Chondrocyte (in vitro differentiated cells): ENCODE results near the gene MED9. TPM values are rescaled to one million over a fixed set of nuclear protein-coding genes. Genes with fewer than 3 reads are reported as not detected.
A peak's percentile ranks its signal among the peaks of the same experiment; 100 is the strongest.

Source experiments
- DNase-seq: peaks from one replicate; pipeline ENCODE4 v3.0.0; 2021; ENCODE audit warnings: mixed read lengths, low spot score
- H3K27ac Mint-ChIP-seq: one replicate; pipeline ENCODE4 v1.8.0; 2021; ENCODE audit warnings: mild to moderate bottlenecking, moderate library complexity, mixed read lengths; ENCODE audit not compliant: unreplicated experiment
- H3K27me3 Mint-ChIP-seq: 2 replicates; pipeline ENCODE4 v1.8.0; 2021; ENCODE audit warnings: low read depth, mixed read lengths
- H3K36me3 Mint-ChIP-seq: 2 replicates; pipeline ENCODE4 v1.8.0; 2021; ENCODE audit warnings: low read depth, mixed read lengths
- H3K4me1 Mint-ChIP-seq: 2 replicates; pipeline ENCODE4 v1.8.0; 2021; ENCODE audit warnings: low read depth, mild to moderate bottlenecking, mixed read lengths
- H3K4me3 Mint-ChIP-seq: one replicate; pipeline ENCODE4 v1.8.0; 2021; ENCODE audit warnings: mild to moderate bottlenecking, moderate library complexity, mixed read lengths; ENCODE audit not compliant: unreplicated experiment
- H3K9me3 Mint-ChIP-seq: 2 replicates; pipeline ENCODE4 v1.8.0; 2021; ENCODE audit warnings: low read depth, mixed read lengths
- total RNA-seq: library from RNA; stranded (reverse); gene quantifications from 3 replicates; pipeline ENCODE4 v1.2.1, GENCODE V29; 2021
- TF ChIP-seq, protein P1 (sequence below): fragments of 200-600 bp; sonication (generic); IDR thresholded peaks from 2 replicates; pipeline ENCODE4 v1.5.0; 2021; ENCODE audit warnings: antibody characterized with exemption, mild to moderate bottlenecking, moderate library complexity

MED9 gene
- total RNA-seq, 1 donor from 2014 or later, result 7.9 TPM

DNA sequence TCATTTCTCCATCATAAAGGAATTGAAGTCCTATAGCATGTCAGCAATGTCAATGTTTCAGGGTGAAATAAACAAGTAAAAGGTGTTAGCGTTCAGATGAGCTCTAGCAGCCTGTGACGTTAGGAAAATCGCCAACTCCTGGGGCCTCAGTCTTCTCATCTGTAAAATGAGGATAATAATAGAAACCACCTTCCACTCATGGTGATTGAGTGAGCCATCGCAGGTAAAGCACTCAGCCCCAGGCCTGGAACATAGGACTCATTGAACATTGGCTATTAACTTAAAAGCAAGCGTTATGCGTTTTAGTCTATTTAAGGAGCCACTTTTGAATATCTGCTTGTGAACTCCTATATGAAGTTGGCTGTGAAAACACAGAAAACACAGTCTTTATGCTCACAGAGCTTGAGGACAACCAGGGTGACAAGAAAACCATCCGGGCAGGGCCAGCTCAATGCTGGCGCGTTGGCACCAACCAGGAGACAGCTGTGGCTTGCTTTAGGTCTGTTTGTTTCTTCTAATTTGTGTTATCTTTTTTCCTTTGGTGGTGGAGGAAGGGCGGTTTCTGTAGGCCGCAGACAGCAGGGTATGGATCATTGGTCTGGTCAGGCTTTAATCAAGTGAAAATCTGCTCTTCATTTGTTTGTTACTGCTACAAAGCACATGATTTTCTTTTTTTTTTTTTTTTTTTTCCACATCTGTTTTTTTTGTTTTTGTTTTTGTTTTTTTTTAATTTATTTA lies 35.7 kb upstream of the MED9 start:
- no peak for DNase-seq
- Mint-ChIP-seq H3K9me3 (no peaks in the 10 kb centered on the region), H3K27me3 (no peaks in the 10 kb centered on the region), H3K36me3 (no peaks in the 10 kb centered on the region), H3K27ac (no peak overlapping the region), H3K4me1 (peaks cover 8% of the 10 kb centered on the region), H3K4me3 (no peak overlapping the region)
- TF ChIP-seq, protein P1, sequence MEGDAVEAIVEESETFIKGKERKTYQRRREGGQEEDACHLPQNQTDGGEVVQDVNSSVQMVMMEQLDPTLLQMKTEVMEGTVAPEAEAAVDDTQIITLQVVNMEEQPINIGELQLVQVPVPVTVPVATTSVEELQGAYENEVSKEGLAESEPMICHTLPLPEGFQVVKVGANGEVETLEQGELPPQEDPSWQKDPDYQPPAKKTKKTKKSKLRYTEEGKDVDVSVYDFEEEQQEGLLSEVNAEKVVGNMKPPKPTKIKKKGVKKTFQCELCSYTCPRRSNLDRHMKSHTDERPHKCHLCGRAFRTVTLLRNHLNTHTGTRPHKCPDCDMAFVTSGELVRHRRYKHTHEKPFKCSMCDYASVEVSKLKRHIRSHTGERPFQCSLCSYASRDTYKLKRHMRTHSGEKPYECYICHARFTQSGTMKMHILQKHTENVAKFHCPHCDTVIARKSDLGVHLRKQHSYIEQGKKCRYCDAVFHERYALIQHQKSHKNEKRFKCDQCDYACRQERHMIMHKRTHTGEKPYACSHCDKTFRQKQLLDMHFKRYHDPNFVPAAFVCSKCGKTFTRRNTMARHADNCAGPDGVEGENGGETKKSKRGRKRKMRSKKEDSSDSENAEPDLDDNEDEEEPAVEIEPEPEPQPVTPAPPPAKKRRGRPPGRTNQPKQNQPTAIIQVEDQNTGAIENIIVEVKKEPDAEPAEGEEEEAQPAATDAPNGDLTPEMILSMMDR, result no peak

DNA sequence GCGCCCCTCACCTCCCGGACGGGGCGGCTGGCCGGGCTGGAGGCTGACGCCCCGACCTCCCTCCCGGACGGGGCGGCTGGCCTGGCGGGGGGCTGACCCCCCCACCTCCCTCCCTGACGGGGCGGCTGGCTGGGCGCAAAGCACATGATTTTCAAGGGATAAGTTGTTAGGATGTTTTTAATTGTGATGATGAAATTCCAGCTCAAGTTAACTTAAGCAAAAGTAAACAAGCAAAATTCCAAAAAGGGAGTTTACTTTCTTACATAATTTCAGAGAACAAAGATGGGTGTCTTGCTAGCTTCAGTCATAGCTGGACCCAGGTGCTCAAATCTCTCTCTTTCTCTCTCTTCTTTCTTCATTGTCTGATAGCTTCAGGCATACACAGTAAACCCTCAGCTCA lies 33.6 kb upstream of the MED9 start:
- H3K27ac Mint-ChIP-seq, result no peak overlapping the region
- DNase-seq, result no peak
- TF ChIP-seq, protein P1, result no peak
- H3K36me3 Mint-ChIP-seq, result peaks cover 1% of the 10 kb centered on the region
- peaks cover 4% of the 10 kb centered on the region for H3K9me3 Mint-ChIP-seq
- H3K4me1 Mint-ChIP-seq, result peaks cover 13% of the 10 kb centered on the region
- no peaks in the 10 kb centered on the region for H3K27me3 Mint-ChIP-seq
- no peak overlapping the region for H3K4me3 Mint-ChIP-seq

DNA sequence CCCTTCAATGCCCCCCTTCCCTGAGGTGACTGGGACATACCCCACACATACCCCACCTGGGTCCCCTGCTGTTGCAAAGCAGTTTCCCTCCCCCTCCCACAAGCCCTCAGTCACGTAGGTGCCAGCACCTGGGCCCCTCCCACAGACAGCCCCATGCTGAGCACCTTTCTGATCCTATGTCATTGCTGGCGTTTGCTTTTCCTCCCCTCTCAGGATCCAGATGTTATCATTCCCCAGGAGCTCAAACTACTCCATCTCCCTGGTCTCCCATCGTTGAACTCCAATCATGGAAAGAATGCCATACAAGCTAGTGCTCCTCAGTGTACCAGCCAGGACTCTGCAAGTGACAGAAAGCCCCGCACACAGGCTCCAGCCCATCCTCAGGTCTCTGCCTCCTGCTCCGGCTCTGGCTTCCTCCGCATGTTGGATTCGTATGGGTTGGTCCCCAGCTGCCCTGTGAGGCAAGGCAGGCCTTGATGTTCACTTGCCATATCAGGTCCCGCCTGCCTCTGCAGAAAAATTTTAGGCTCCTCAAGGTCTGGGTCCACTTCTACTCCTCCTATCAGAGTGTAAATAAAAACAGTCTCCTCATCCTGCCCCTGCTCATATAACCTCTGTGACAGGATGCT lies 31.4 kb upstream of the MED9 start:
- Mint-ChIP-seq H3K4me1 (peaks cover 13% of the 10 kb centered on the region), H3K27me3 (no peaks in the 10 kb centered on the region), H3K36me3 (peaks cover 1% of the 10 kb centered on the region), H3K4me3 (no peak overlapping the region), H3K27ac (peak overlapping the region; percentile 55), H3K9me3 (peaks cover 4% of the 10 kb centered on the region)
- no peak for DNase-seq
- TF ChIP-seq, protein P1, result no peak

GRCh38 chr17:17445925-17446665 lies 30.7 kb upstream of the MED9 start:
- peaks cover 2% of the 10 kb centered on the region for H3K27me3 Mint-ChIP-seq
- peaks cover 13% of the 10 kb centered on the region for H3K4me1 Mint-ChIP-seq
- peak overlapping the region; percentile 17 for H3K4me3 Mint-ChIP-seq
- TF ChIP-seq, protein P1, result no peak
- H3K9me3 Mint-ChIP-seq, result peaks cover 4% of the 10 kb centered on the region
- peak overlapping the region; percentile 55 for H3K27ac Mint-ChIP-seq
- DNase-seq, result no peak
- H3K36me3 Mint-ChIP-seq, result peaks cover 1% of the 10 kb centered on the region

DNA sequence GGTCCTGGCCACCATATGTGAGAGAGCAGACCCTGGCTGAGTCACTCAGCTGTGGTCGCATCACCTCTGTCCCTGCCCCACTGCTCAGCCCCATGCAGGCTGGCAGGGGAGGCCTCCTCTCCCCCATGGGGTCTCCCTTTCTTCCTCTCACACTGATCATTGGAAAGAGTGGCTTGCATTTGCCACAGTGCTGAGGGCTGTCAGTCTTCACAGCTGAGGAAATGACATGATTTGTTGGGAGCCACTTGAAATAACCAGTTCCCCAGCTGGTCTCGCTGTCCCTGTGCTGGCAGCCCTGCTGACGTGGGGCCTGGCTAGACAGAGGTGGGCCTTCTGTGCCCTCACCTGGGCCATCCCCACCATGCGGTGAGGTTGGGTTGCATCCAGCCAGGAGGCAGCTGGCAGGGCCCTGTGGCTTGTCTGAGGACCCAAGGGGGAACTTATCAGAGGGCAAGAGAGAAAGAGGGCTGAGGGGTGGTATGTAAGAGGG lies 30.1 kb upstream of the MED9 start:
- TF ChIP-seq, protein P1, result no peak

More for the DNA sequence above, 30.1 kb upstream of the MED9 start:
- peaks cover 1% of the 10 kb centered on the region for H3K36me3 Mint-ChIP-seq
- peaks cover 2% of the 10 kb centered on the region for H3K27me3 Mint-ChIP-seq
- DNase-seq, result no peak
- peaks cover 13% of the 10 kb centered on the region for H3K4me1 Mint-ChIP-seq
- H3K9me3 Mint-ChIP-seq, result peaks cover 4% of the 10 kb centered on the region
- no peak overlapping the region for H3K27ac Mint-ChIP-seq
- no peak overlapping the region for H3K4me3 Mint-ChIP-seq
